HepG2 (cell line): ENCODE data around the gene LINGO1. TPM values are rescaled to one million over a fixed set of nuclear protein-coding genes. Genes with fewer than 3 reads are reported as not detected.

Experiments used
- ATAC-seq: fragments of 200-7000 bp; cut with Tn5 transposase; 3 replicates; pipeline ENCODE4 v1.9.1; 2020; ENCODE audit warnings: mild to moderate bottlenecking, moderate library complexity
- BruUV-seq: library from RNA; stranded (reverse); fragments of 400-500 nt; replicated peaks from 2 replicates; lab custom pipeline; 2021; lab: Mats Ljungman, UMichigan
- CTCF ChIA-PET: fragments of 300-600 bp; formaldehyde crosslinking; extraction: SDS; loops from one replicate; lab custom pipeline; 2021; ENCODE audit warnings: low total read pairs, inconsistent platforms, low intra/inter-chr PET ratio; lab: Yijun Ruan, JAX
- POLR2A ChIA-PET: fragments of 350-600 bp; sonication (Branson Sonifier 250); formaldehyde crosslinking; loops from one replicate; lab custom pipeline; 2020; ENCODE audit warnings: antibody characterized with exemption, inconsistent platforms; lab: Yijun Ruan, JAX
- DNase-seq: peaks from one replicate; pipeline ENCODE4 v3.0.0-alpha.2; 2015; ENCODE audit warnings: low spot score
- FAIRE-seq: peaks from 3 replicates; lab custom pipeline; 2011; peaks lifted over from hg19 to GRCh38; lab: Jason Lieb, UNC
- H2AFZ ChIP-seq: one replicate; pipeline ENCODE4 v1.6.1; 2011; ENCODE audit warnings: low read length, inconsistent platforms
- H3K27ac ChIP-seq: fragments of 300-600 bp; 3 replicates; pipeline ENCODE4 v1.8.0; 2011; ENCODE audit warnings: mixed run types, mild to moderate bottlenecking, mixed read lengths, low read length, inconsistent platforms; ENCODE audit not compliant: insufficient read depth; ENCODE audit errors: extremely low read length
- H3K27me3 ChIP-seq, 2 experiments: fragments of 200-600 bp in 1 of 2; 2 replicates in 1 of 2; 3 replicates in 1 of 2; pipeline versions ENCODE4 v1.6.0 to v1.8.0; 2011; ENCODE audit warnings: low read length in 2 of 2, mild to moderate bottlenecking in 2 of 2, moderate library complexity in 2 of 2, inconsistent platforms in 1 of 2; ENCODE audit not compliant: insufficient read depth in 2 of 2, control insufficient read depth in 1 of 2
- H3K36me3 ChIP-seq, 2 experiments: fragments of 200-600 bp in 1 of 2; replicated peaks in 1 of 2; 2 replicates in 1 of 2; 3 replicates in 1 of 2; pipeline versions ENCODE4 v1.5.1 to v1.8.0; 2011; ENCODE audit warnings: low read length in 2 of 2, inconsistent platforms in 1 of 2; ENCODE audit not compliant: insufficient read depth in 2 of 2, control insufficient read depth in 1 of 2
- H3K4me1 ChIP-seq: 2 replicates; pipeline ENCODE4 v1.5.1; 2012; ENCODE audit warnings: low read length, inconsistent platforms; ENCODE audit not compliant: insufficient read depth
- H3K4me2 ChIP-seq: 2 replicates; pipeline ENCODE4 v1.6.0; 2011; ENCODE audit warnings: low read depth, low read length, inconsistent platforms
- H3K4me3 ChIP-seq, 3 experiments: fragments of 200-600 bp in 1 of 3; sonication (generic), shearing (Covaris generic) in 1 of 3; replicated peaks in 1 of 3; 2 replicates each; pipeline ENCODE4 v1.5.1; 2011 to 2016; ENCODE audit warnings: low read length in 3 of 3, inconsistent platforms in 2 of 3, low read depth in 2 of 3, mild to moderate bottlenecking in 2 of 3, control low read depth in 1 of 3, mixed read lengths in 1 of 3; ENCODE audit not compliant: insufficient read depth in 1 of 3
- H3K79me2 ChIP-seq: one replicate; pipeline ENCODE4 v1.6.1; 2011; ENCODE audit warnings: low read length, inconsistent platforms; ENCODE audit not compliant: insufficient read depth
- H3K9ac ChIP-seq: 2 replicates; pipeline ENCODE4 v1.6.0; 2011; ENCODE audit warnings: mild to moderate bottlenecking, low read depth, low read length, inconsistent platforms; ENCODE audit not compliant: insufficient read depth
- H3K9me3 ChIP-seq: 2 replicates; pipeline ENCODE4 v1.5.1; 2012; ENCODE audit warnings: mild to moderate bottlenecking, low read length
- H4K20me1 ChIP-seq: 2 replicates; pipeline ENCODE4 v1.6.0; 2011; ENCODE audit warnings: inconsistent platforms, mild to moderate bottlenecking, low read length, moderate library complexity; ENCODE audit not compliant: insufficient read depth
- CEBPG ChIP-seq: IDR thresholded peaks from 2 replicates; pipeline ENCODE4 v1.6.1; 2016
- MIER3 ChIP-seq: IDR thresholded peaks from 2 replicates; pipeline ENCODE4 v1.6.1; 2016; ENCODE audit warnings: missing compliant biosample characterization, borderline replicate concordance
- NFKB2 ChIP-seq: sonication (generic); formaldehyde crosslinking; IDR thresholded peaks from 2 replicates; pipeline ENCODE4 v1.4.0; 2020; ENCODE audit warnings: missing genetic modification reagents, borderline replicate concordance
- WGBS: methylation state at CpG from one replicate; pipeline ENCODE4 v1.1.6; 2017; ENCODE audit warnings: low lambda C conversion rate; 5-methylcytosine and 5-hydroxymethylcytosine counted together
- in situ Hi-C: cut with HindIII; loops from 2 replicates; pipeline ENCODE4 v1.10.0; 2017; ENCODE audit warnings: low pct_unique_long_range_greater_than_20kb; ENCODE audit not compliant: extremely low pct_ligation_motif_present
- intact Hi-C: fragments of 100-400 bp; cut with micrococcal nuclease; formaldehyde crosslinking; loops from one replicate; pipeline ENCODE4 v1.10.0; 2022; ENCODE audit not compliant: unreplicated experiment
- polyA plus RNA-seq, 8 experiments: library from polyadenylated mRNA; depleted of rRNA in 3 of 8; stranded (reverse) in 7 of 8; unstranded in 1 of 8; fragments of >200 nt; fragmentation: Illumina TruSeq in 4 of 8; extraction: Trizol in 4 of 8; gene quantifications; 2 replicates each; pipeline versions ENCODE4 v1.2.1 to v1.2.3, GENCODE V29; 2011 to 2016; ENCODE audit warnings: low read depth in 4 of 8, missing spikeins in 1 of 8, mixed read lengths in 1 of 8; ENCODE audit not compliant: insufficient read depth in 1 of 8
- total RNA-seq, 5 experiments: library from RNA; depleted of rRNA; stranded (reverse); fragments of >200 nt; fragmentation: Illumina TruSeq; extraction: Trizol; gene quantifications; 2 replicates each; pipeline ENCODE4 v1.2.3, GENCODE V29; 2016; ENCODE audit warnings: low read depth in 1 of 5

Gene LINGO1
- total and polyA plus RNA-seq, 2 of the 13 experiments (the other 11 are each of a cell fraction or from before 2014, with no cell fraction given): 0.07 TPM; not detected in 1

DNA sequence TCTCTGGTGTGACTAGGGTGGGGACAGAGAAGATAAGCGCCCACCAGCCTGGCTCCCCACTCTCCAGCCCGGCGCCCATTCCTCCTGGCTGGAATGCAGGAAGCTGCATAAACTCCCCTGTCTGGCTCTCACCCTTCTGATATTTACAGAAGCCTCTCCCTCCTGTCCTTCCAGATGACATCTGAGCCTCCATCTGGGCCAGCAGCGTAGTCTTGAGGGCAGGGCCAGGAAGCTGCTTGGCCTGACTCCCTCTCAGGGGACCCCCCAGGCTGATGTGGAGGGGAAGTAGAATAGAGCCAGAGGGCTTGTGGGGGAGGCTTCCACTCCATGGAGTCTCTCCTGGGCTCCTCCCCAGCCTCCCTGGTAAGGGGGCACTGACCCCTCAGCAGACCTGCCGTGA lies 49.9 kb downstream of the LINGO1 start:
- intact Hi-C loops (no loop called here), in situ Hi-C loops (no loop called here)
- H3K36me3 ChIP-seq: no peaks in the 10 kb centered on the region
- no peak overlapping the region for H3K9ac ChIP-seq
- no peak overlapping the region for H3K4me3 ChIP-seq
- H3K27ac ChIP-seq: no peak overlapping the region
- no peak overlapping the region for H2AFZ ChIP-seq
- no peaks in the 10 kb centered on the region for H3K9me3 ChIP-seq
- H3K4me1 ChIP-seq: peaks cover 15% of the 10 kb centered on the region
- CTCF ChIA-PET: no interaction called here
- ATAC-seq (no peak), FAIRE-seq (no peak)
- H3K27me3 ChIP-seq: peaks cover 3 to 60% of the 10 kb centered on the region in 2 experiments
- H3K79me2 ChIP-seq: no peaks in the 10 kb centered on the region
- BruUV-seq: no TSS peak
- POLR2A ChIA-PET: no interaction called here
- WGBS: 23% methylated on average over 4 of the region's 5 CpGs
- no peaks in the 10 kb centered on the region for H4K20me1 ChIP-seq
- no peak overlapping the region for H3K4me2 ChIP-seq
- TF ChIP-seq NFKB2 (no peak), CEBPG (CRISPR knock-in tag) (no peak)
- TF ChIP-seq, all 625 proteins: peak for 0
- no peak for DNase-seq

GRCh38 chr15:77581896-77582569 lies 50.7 kb downstream of the LINGO1 start:
- POLR2A ChIA-PET: interaction anchor here (0.6 kb wide), 1 partner anchor 637 kb away, joined by 3 read pairs; no protein-coding TSS in a partner anchor
- FAIRE-seq (no peak), ATAC-seq (no peak), DNase-seq (no peak)
- peaks cover 9% of the 10 kb centered on the region for H3K4me1 ChIP-seq
- no TSS peak for BruUV-seq
- no peak overlapping the region for H3K4me3 ChIP-seq
- no peak overlapping the region for H3K4me2 ChIP-seq
- no peak for TF ChIP-seq MIER3 (CRISPR knock-in tag)
- no peak overlapping the region for H3K27ac ChIP-seq
- no peak overlapping the region for H2AFZ ChIP-seq
- in situ Hi-C loops (no loop called here), intact Hi-C loops (no loop called here)
- WGBS: 39% methylated on average over 13 of the region's 18 CpGs
- no peak overlapping the region for H3K9ac ChIP-seq
- H3K9me3 ChIP-seq: no peaks in the 10 kb centered on the region
- H3K79me2 ChIP-seq: no peaks in the 10 kb centered on the region
- no peaks in the 10 kb centered on the region for H3K36me3 ChIP-seq
- CTCF ChIA-PET: no interaction called here
- no peaks in the 10 kb centered on the region for H4K20me1 ChIP-seq
- H3K27me3 ChIP-seq: peaks cover 3 to 61% of the 10 kb centered on the region in 2 experiments
